ENCODE results near the gene RFTN1.

- TF ChIP-seq CTCF (IDR thresholded peaks at IDR 0.05) (no peak), EP300 (IDR thresholded peaks at IDR 0.05) (no peak)
These were observed 89.4 kb downstream of the RFTN1 start for GRCh38 chr3:16423947-16424673.

All from tibial nerve (tissue), 4 donors.